Duodenal mucosa (tissue), 2 donors: ENCODE results near the gene F5.

Source experiments
- H3K27ac ChIP-seq: one replicate; pipeline ENCODE4 v1.7.0; 2013; ENCODE audit warnings: low read depth, low read length
- H3K27me3 ChIP-seq, 2 donors: one replicate each; pipeline ENCODE4 v1.7.0; 2013; ENCODE audit warnings: low read length in 2 of 2, control low read depth in 1 of 2; ENCODE audit not compliant: insufficient read depth in 2 of 2, control insufficient read depth in 1 of 2
- H3K36me3 ChIP-seq, 2 donors: one replicate each; pipeline ENCODE4 v1.7.0; 2013; ENCODE audit warnings: low read length in 2 of 2, control low read depth in 1 of 2; ENCODE audit not compliant: insufficient read depth in 2 of 2, control insufficient read depth in 1 of 2
- H3K4me1 ChIP-seq, 2 donors: one replicate each; pipeline ENCODE4 v1.7.0; 2013; ENCODE audit warnings: low read length in 2 of 2, control low read depth in 1 of 2; ENCODE audit not compliant: insufficient read depth in 2 of 2, control insufficient read depth in 1 of 2
- H3K4me3 ChIP-seq, 2 donors: one replicate each; pipeline ENCODE4 v1.7.0; 2013; ENCODE audit warnings: low read length in 2 of 2, low read depth in 1 of 2
- H3K9ac ChIP-seq, 2 donors: one replicate each; pipeline ENCODE4 v1.7.0; 2013; ENCODE audit warnings: low read length in 2 of 2, low read depth in 1 of 2
- H3K9me3 ChIP-seq, 2 donors: one replicate each; pipeline ENCODE4 v1.7.0; 2013; ENCODE audit warnings: low read length in 2 of 2, control low read depth in 1 of 2; ENCODE audit not compliant: control insufficient read depth in 1 of 2

Gene F5

DNA sequence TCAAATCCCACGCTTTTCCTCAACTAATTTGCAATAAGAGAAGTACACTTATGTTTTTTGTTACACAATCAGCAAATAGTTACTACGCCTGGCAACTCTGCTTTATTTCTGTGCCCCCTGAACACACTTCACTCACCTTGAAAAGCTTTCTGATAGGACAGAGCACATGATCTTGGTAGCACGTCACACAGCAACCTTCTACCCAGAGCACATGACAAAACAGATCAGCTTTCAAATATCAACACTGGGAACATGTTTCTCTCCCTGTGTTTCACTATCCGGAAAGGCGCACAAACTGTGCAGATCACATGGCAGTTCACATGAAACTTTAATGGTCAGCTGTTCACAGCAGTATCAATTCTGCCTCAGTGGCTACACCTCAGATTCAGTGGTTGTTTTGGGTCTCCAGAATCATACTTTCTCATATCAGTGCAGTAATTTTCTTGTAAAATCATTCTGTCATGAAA lies 102.7 kb downstream of the F5 start:
- Histone ChIP-seq H3K4me1 (peaks cover 10 to 28% of the 10 kb centered on the region in 2 donors), H3K27ac (no peak overlapping the region), H3K9ac (peak overlapping the region; percentile 58 to 91), H3K27me3 (no peaks in the 10 kb centered on the region), H3K9me3 (no peaks in the 10 kb centered on the region), H3K4me3 (peak overlapping the region; percentile 80 to 90), H3K36me3 (no peaks in the 10 kb centered on the region)

DNA sequence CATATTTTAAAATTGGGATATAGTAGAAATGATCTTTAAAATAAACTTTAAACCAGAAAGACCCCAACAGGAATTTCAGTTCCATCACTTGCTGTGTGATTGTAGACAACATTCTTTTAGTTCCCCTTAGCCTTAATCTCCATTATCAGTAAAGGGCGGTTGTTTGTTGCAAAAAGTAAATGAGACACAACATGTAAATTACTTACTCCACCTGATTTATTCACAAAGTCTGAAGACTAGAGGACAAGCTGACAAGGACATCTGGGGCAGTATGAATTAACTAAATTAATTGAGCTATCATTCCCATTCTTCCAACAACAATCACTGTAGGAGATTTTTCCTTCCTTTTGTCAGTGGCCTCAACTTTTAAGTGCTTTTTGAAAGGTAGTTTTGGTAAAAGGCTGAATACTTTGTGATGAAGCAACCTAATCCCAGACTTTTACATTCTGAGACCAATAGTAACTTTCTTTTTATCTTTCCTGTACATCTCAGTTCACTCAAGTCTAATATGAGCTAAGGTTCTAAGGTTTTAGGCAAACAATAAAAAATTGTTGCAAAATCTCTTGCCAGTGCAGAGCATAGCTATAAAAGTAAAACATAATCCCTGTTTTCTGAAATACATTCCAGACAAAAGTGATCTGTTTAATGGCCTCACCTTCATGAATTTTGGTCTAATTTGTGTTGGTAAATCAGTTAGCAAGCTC lies 106.8 kb downstream of the F5 start:
- Histone ChIP-seq H3K4me1 (peaks cover 4 to 15% of the 10 kb centered on the region in 2 donors), H3K4me3 (no peak overlapping the region)

DNA sequence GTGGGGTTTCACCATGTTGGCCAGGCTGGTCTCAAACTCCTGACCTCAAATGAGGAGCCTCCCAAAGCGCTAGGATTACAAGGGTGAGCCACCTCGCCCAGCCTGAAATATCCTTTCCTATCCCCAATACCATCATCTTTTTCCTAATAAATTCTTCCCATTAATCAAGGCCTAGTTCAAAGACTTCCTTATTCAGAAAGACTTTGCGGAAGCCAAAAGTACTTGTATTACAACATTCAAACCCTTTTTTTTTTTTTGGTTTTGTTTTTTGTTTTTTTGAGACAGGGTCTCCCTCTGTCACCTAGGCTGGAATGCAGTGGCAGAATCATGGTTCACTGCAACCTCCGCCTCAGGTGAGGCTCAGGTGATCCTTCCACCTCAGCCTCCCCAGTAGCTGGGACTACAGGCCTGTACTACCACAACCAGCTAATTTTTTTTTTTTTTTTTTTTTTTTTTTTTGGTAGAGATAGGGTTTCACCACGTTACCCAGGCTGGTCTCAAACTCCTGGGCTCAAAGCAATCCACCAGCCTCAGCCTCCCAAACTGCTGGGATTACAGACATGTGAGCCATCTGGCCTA lies 108.1 kb downstream of the F5 start:
- Histone ChIP-seq H3K9ac (no peak overlapping the region), H3K36me3 (peaks cover 0 to 14% of the 10 kb centered on the region in 2 donors), H3K27me3 (no peaks in the 10 kb centered on the region), H3K9me3 (no peaks in the 10 kb centered on the region), H3K4me3 (no peak overlapping the region), H3K4me1 (peaks cover 2 to 4% of the 10 kb centered on the region in 2 donors), H3K27ac (no peak overlapping the region)

More for the DNA sequence above, 106.8 kb downstream of the F5 start:
- Histone ChIP-seq H3K36me3 (peaks cover 0 to 14% of the 10 kb centered on the region in 2 donors), H3K9ac (no peak overlapping the region), H3K27me3 (no peaks in the 10 kb centered on the region), H3K9me3 (no peaks in the 10 kb centered on the region), H3K27ac (no peak overlapping the region)

DNA sequence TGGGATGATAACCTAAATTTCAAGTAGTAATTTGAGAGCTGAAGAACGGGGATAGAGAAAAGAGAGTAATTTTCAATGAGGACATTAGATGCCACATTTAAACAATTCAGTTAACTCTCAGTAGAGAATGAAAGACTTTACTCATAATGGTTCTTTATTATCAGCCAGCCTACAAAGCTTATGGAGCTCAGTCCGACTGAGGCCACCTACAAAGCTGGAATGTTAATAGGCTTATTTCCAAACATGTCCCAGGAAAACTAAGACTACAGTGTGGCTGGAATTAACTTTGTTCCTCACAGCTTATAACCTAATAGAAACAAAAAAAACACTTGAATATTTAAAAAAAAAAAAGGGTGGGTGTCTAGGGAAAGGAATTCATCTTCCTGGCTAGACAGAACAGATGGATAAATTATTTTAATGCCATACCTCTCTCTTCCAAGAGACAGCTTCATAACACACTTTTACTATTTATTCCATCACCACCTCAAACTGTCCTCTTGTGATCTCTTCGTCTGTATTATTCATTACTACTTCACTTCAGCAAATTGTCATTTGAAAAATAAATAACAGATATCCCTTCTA lies 110.4 kb downstream of the F5 start:
- Histone ChIP-seq H3K9me3 (no peaks in the 10 kb centered on the region), H3K4me1 (peaks cover 0 to 4% of the 10 kb centered on the region in 2 donors), H3K27ac (no peak overlapping the region), H3K27me3 (no peaks in the 10 kb centered on the region), H3K4me3 (no peak overlapping the region), H3K36me3 (peaks cover 0 to 14% of the 10 kb centered on the region in 2 donors), H3K9ac (no peak overlapping the region)

DNA sequence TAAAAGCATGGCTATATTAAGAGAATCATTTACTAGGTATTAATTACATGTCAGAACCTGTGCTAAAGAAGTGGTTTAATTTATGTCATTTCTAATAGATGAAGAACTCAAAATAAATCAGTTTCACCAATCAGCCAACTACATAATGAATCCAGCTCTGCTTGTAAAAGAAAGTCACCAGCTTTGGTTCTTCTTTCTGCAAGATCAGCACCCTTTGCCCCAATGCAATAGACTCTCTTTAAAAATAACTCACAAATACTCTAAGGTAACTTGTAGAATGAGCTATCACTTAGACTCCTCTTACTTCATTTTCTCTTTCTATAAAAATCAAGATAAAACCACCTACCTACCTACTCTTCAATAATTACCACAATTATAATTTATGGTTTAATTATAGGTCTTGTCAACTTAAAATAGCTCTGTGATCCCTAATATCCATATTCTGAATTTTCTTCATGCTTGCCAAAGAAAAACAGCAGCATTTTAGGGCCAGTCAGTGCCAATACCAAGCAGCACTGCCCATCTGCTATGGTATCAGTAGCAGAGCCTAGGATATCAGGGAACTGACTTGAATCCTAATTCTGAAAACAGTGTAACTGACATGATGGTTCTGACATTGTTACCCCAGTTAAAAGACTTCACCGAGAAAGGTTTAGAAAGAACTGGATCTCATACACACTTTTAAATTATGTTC lies 111.8 kb downstream of the F5 start:
- Histone ChIP-seq H3K36me3 (peaks cover 0 to 14% of the 10 kb centered on the region in 2 donors), H3K27ac (no peak overlapping the region), H3K4me1 (peaks cover 0 to 4% of the 10 kb centered on the region in 2 donors), H3K4me3 (no peak overlapping the region), H3K9me3 (no peaks in the 10 kb centered on the region), H3K9ac (no peak overlapping the region), H3K27me3 (no peaks in the 10 kb centered on the region)

DNA sequence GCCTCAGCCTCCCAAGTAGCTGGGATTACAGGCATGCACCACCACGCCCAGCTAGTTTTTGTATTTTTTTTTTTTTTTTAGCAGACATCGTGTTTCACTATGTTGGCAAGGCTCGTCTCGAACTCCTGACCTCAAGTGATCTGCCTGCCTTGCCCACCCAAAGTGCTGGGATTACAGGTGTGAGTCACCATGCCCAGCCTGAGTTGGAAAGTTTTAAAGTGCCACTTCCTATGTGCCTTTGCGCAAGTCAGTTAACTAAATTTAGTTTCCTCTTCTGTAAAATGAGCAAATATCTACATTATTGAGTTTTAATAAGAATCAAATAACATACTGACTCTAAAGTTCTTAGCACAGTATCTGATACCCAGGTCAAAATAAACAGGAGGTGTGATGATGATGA lies 112.9 kb downstream of the F5 start:
- no peaks in the 10 kb centered on the region for H3K9me3 ChIP-seq
- H3K36me3 ChIP-seq = peaks cover 0 to 14% of the 10 kb centered on the region in 2 donors
- no peak overlapping the region for H3K27ac ChIP-seq
- peaks cover 0 to 4% of the 10 kb centered on the region in 2 donors for H3K4me1 ChIP-seq
- H3K9ac ChIP-seq = no peak overlapping the region
- no peaks in the 10 kb centered on the region for H3K27me3 ChIP-seq
- H3K4me3 ChIP-seq = no peak overlapping the region

DNA sequence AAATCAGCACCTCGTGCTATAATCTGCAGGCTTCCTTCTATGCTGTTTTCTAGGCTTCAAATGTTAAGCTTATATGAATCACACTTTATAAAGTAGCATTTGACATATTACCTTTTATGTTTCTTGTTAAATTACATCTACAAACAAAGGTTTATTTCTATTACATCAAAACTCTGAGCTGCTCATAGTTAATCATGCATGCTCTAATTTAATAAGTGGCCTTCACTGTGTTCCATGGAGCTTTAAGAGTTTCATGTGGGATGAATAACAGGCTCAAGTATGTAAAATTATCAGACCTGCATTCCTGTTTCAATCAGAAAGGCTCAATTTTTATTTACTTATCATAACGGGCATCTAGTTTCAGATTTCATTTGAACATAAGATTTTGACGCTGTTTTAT lies 113.5 kb downstream of the F5 start:
- no peaks in the 10 kb centered on the region for H3K9me3 ChIP-seq
- H3K4me1 ChIP-seq = peaks cover 0 to 4% of the 10 kb centered on the region in 2 donors
- no peaks in the 10 kb centered on the region for H3K27me3 ChIP-seq
- no peak overlapping the region for H3K27ac ChIP-seq
- H3K9ac ChIP-seq = no peak overlapping the region
- H3K36me3 ChIP-seq = peaks cover 0 to 18% of the 10 kb centered on the region in 2 donors
- H3K4me3 ChIP-seq = no peak overlapping the region

DNA sequence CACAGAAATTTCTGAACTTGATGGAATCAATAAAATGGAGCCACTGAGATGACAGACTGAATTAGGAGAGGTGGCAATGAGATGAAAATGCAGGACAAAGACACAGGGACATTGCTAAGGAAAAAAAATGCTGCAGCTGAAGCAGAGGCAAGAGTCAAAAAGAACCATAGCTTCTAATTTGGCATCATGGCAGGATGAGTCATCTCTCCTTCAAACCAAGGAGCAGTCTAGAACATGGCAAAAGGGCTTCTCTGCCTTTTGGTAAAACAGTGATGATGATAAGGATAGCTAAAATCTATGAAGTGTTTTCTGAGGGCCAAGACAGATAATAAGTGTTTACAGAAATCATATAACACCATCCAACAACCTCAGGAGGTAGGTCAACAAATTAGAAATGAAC lies 117.3 kb downstream of the F5 start:
- Histone ChIP-seq H3K9me3 (no peaks in the 10 kb centered on the region), H3K36me3 (peaks cover 0 to 19% of the 10 kb centered on the region in 2 donors), H3K27me3 (no peaks in the 10 kb centered on the region), H3K4me3 (no peak overlapping the region), H3K27ac (no peak overlapping the region), H3K4me1 (no peaks in the 10 kb centered on the region), H3K9ac (no peak overlapping the region)

DNA sequence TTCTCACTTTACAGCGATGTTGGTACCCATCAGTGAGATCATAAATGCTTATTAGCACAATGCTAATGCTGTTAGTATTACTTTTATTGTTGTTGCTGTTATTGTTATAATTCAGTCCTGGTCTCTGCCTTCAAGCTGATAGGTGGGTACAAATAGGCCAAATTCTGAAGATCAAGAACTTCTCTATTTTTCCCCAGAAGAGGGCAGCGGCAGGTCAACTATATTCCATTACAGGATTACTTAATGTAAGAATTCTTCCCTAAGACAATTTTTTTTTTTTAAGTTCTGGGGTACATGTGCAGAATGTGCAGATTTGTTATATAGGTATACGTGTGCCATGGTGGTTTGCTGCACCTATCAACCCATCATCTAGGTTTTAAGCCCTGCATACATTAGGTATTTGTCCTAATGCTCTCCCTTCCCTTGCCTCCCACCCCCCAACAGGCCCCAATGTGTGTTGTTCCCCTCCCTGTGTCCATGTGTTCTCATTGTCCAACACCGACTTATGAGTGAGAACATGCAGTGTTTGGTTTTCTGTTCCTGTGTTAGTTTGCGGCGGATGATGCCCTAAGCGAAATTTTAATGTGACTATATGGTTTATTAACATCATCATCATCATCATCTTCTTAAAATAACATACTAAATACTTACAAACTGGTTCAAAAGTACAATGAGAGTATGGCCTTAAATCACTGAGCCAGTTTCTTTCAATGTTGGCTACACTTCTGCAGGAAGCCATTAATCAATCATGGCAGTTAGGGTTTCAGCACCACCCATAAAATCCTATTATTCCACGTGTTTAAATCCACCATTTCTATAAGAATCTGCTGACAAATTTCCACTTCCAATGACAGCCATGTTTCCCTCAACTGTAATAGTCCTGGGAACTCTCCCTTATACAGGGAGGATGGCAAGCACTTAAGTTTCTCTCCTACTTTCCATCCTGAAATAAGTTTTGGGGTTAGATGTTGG lies 119.7 kb downstream of the F5 start:
- Histone ChIP-seq H3K4me1 (no peaks in the 10 kb centered on the region), H3K27me3 (no peaks in the 10 kb centered on the region), H3K4me3 (no peak overlapping the region), H3K36me3 (peaks cover 0 to 19% of the 10 kb centered on the region in 2 donors), H3K27ac (no peak overlapping the region), H3K9ac (no peak overlapping the region), H3K9me3 (no peaks in the 10 kb centered on the region)
